HG03378 (cell line): ENCODE data around the gene ZNF541.

Experiments
- ATAC-seq: cut with Tn5 transposase; IDR thresholded peaks from one replicate; pipeline ENCODE4 v1.9.1; 2021; ENCODE audit warnings: mild to moderate bottlenecking, moderate library complexity; ENCODE audit not compliant: unreplicated experiment

ZNF541 gene

GRCh38 chr19:47547199-47547598, 25.7 kb downstream of the ZNF541 start:
- no peak for ATAC-seq

GRCh38 chr19:47545061-47545948, 27.6 kb downstream of the ZNF541 start:
- no peak for ATAC-seq

DNA sequence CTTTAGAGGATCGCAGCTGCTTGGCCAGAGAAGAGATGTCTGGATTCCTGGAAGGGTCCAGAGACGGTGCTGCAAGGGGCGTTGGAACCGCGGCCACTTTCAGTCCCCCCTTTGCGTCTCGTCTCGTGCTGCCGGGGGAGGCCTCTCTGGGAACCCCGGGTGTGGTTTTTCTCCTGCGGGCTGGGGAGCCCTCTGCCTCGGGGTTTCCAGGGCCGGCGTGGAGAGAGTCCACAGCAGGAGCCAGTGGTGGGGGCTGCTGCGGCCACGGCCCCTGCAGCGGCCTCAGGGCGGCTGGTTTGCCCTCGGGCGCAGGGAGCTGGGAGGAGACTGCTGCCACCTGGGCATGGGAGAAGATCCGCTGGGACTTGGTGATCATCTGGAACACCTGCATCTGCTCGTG, 28.5 kb downstream of the ZNF541 start:
- ATAC-seq: no peak

GRCh38 chr19:47544075-47544474, 28.9 kb downstream of the ZNF541 start:
- no peak for ATAC-seq

GRCh38 chr19:47542030-47542475, 30.9 kb downstream of the ZNF541 start:
- ATAC-seq: no peak

DNA sequence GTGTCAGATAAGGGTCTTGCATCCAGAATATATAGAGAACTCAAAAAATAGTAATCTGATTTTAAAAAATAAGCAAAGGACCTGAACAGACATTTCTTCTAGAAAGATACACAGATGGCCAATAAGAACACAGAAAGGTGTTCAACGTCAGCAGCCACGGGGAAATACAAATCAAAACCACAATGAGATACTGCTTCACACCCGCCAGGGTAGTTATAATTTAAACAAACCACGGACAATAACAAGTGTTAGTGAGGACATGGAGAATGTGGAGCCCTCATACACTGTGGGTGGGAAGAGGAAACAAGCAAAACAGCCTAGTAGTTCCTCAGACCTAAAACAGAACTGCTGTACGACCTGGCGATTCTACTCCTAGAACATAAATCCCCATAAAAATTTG, 31.4 kb downstream of the ZNF541 start:
- no peak for ATAC-seq

DNA sequence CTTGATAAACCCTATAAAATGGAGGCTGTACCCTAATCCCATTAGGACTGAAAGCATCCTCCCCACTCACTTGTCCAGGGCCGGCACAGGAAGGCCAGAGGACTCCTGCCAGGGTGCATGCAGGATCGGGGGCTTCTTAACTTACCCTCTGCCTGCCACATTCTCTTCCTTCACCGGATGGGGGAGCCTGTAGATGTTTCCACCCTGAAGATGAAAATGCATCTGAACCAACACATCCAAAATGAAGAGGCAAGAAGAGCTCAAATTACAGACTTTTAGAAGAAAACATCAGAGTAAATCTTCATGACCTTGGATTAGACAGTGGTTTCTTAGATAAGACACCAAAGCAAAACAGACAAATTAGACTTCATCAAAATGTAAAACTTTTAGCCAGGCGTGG, 32.2 kb downstream of the ZNF541 start:
- no peak for ATAC-seq

DNA sequence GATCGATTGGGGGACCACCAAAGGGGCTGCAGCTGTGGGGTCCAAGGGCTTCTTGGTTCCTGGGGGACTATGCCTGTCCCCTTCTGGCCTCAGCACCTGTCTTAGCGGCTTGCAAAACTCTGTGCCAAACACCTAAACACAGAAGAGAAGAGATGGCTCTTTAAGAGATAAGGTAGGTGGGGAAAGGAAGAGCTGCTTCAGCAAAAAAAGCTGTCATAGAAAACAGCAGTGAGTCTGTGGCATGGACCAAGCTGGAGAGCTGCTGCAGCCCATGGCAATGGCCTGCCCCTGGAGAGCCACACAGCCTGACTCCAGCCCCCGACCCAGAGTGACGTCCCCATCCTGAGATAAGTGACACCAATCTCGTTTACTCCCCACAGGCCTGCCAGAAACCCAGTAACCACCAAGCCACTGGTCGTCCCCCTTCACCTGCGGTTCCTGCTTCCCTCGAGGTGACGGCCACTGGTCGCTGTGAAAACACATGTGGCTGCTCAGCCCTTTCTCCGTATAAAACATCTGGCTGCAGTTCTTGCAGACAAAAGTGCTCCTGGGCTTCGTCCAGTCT, 33.1 kb downstream of the ZNF541 start:
- no peak for ATAC-seq

DNA sequence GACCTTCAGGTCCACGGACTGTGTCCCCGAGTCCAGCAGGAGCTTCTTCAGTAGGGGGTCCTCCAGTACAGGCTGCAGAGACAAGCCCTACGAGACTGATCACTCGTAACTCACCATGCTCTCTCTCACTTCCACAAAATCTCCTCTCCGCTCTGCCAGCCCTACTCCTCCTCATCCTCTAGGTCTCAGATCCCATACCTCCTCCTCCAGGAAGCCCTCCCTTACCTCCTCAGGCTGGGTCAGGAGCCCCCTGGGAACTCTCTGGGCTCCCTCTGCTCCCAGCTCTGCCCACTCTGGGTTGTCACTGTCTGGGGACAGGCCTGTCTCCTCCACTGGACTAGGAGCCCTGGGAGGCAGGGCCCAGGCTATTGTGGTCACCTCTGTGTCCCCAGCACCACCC, 34.1 kb downstream of the ZNF541 start:
- no peak for ATAC-seq

DNA sequence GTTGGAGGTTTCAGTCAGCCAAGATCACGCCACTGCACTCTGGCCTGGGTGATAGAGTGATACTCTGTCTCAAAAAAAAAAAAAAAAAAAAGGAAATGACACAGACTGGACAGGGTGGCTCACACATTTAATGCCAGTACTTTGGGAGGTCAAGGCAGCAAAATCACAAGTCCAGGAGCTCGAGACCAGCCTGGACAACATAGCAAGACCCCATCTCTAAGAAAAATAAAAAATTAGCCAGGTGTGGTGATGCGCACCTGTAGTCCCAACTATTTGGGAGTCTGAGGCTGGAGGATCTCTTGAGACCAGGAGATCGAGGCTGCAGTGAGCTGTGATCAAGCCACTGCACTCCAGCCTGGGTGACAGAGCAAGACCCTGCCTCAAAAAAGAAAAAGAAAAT, 35.5 kb downstream of the ZNF541 start:
- ATAC-seq: no peak

- no peak for ATAC-seq
Observed at GRCh38 chr19:47534628-47535027, 38.3 kb downstream of the ZNF541 start.

GRCh38 chr19:47531640-47532387, 41.1 kb downstream of the ZNF541 start:
- no peak for ATAC-seq

DNA sequence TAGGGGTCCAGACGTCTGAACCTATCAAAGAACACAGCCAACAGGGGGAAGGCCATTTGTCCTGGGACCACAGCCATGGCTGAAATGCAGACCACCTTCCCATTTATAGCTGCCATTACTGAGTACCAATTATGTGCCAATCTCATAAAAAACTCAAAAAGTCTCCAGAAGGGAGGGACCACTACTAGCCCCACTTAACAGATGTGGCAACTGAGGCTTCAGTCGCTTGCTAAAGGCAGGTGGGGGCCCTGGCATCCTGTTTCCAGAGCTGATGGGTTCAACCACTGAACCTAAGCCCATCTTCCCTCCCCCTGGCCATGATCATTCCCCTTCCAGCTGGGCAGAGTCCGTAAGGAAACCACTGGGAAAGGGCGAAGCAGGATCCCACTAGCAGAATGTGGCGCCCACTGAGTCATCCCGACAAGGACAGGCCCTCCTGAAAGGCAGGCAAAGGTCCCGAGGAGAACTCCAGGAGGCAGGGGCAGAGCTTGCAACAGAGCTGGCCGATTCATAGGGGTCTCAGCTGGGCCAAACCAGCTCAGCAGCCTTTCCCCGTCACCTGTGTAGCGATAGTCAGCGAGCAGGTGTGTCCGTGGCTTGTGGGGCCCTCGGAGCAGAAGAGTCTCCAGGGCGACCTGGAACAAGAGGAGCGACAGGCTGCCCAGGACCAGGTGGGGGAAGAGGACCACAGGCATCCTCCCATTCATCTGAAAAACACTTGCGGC, 43.8 kb downstream of the ZNF541 start:
- no peak for ATAC-seq

GRCh38 chr19:47526798-47527197, 46.1 kb downstream of the ZNF541 start:
- ATAC-seq: no peak

DNA sequence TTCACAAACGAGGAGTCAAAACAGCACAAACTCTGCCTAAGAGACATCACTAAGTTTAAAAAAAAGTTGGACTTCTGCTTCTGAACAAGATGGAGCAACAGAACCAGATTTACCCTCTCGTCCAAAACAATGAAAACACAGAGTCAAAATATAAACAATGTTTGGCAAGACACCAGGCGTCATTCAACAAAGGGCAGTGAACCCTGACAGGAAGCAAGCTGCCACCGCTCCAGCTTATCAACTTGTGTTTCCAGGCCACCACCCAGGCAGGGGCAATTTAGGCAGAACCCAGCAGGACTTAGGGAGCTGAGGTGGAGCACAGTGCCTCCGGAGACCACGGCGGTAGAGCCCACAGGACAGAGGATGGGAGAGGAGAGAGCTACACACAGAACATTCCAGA, 49.5 kb downstream of the ZNF541 start:
- no peak for ATAC-seq
